Epidermal melanocyte (primary cell): ENCODE measurements around the gene KLK13.

Experiments used
- DNase-seq: peaks from one replicate; pipeline ENCODE4 v3.0.0; 2011; ENCODE audit warnings: low spot score; ENCODE audit not compliant: insufficient read length

The KLK13 gene

GRCh38 chr19:51091895-51092873, 27.3 kb upstream of the KLK13 start:
- DNase-seq, result no peak

GRCh38 chr19:51091126-51091525, 26.2 kb upstream of the KLK13 start:
- DNase-seq, result no peak

GRCh38 chr19:51090471-51090870, 25.6 kb upstream of the KLK13 start:
- no peak for DNase-seq

- no peak for DNase-seq
These were observed 24.9 kb upstream of the KLK13 start for GRCh38 chr19:51089786-51090185.

- no peak for DNase-seq
These were observed 21.4 kb upstream of the KLK13 start for GRCh38 chr19:51086153-51086850.

- DNase-seq, result no peak
These were observed 19.6 kb upstream of the KLK13 start for GRCh38 chr19:51084505-51084904.

GRCh38 chr19:51083783-51084182, 18.9 kb upstream of the KLK13 start:
- DNase-seq, result no peak

GRCh38 chr19:51083181-51083580, 18.3 kb upstream of the KLK13 start:
- no peak for DNase-seq

- DNase-seq, result no peak
These were observed 17.7 kb upstream of the KLK13 start, which contains the start of gene KLK14 for GRCh38 chr19:51082611-51083010. Gene KLK14 (minus strand): TSS chr19:51082887. CDS start chr19:51082614, 273 bp downstream.

- no peak for DNase-seq
These were observed 16.6 kb upstream of the KLK13 start for GRCh38 chr19:51081476-51081875.

GRCh38 chr19:51079481-51080110, 14.7 kb upstream of the KLK13 start:
- DNase-seq, result no peak

- DNase-seq, result no peak
These were observed 13.8 kb upstream of the KLK13 start for GRCh38 chr19:51078731-51079130.

- no peak for DNase-seq
These were observed 13.2 kb upstream of the KLK13 start for GRCh38 chr19:51078104-51078503.

- DNase-seq, result no peak
These were observed 11.8 kb upstream of the KLK13 start for GRCh38 chr19:51076631-51077213.

GRCh38 chr19:51075998-51076397, 11.1 kb upstream of the KLK13 start:
- no peak for DNase-seq

- DNase-seq, result no peak
These were observed 6.2 kb upstream of the KLK13 start for GRCh38 chr19:51071095-51071405.

- no peak for DNase-seq
These were observed 5.6 kb upstream of the KLK13 start for GRCh38 chr19:51070334-51071094.

- peak; percentile 9 for DNase-seq
These were observed 1.7 kb upstream of the KLK13 start for GRCh38 chr19:51066393-51067186.

- DNase-seq, result peak; percentile 8
These were observed 499 bp upstream of the KLK13 start for GRCh38 chr19:51065221-51065960.
